ENCODE results near the gene ANTXRL.
"Not testable (repeated sequence)": the region's sequence is repeated elsewhere in the genome, so short reads cannot be mapped to it uniquely, and the experiment has no call there.

Gene ANTXRL

GRCh38 chr10:46375406-46375805 is 88.6 kb downstream of the ANTXRL start, which contains the start of gene ANXA8L1:
Gene ANXA8L1, plus strand, starts transcription at chr10:46375776. Its CDS starts 76 bp downstream, at chr10:46375852.
- not testable (repeated sequence) for DNase-seq

GRCh38 chr10:46377022-46377421 is 90.2 kb downstream of the ANTXRL start:
- not testable (repeated sequence) for DNase-seq

GRCh38 chr10:46377651-46378050 is 90.9 kb downstream of the ANTXRL start:
- DNase-seq = not testable (repeated sequence)

- not testable (repeated sequence) for DNase-seq
Observed at GRCh38 chr10:46378108-46378507, 91.3 kb downstream of the ANTXRL start.

GRCh38 chr10:46379233-46379848 is 92.5 kb downstream of the ANTXRL start:
- not testable (repeated sequence) for DNase-seq

Data from activated CD4-positive, alpha-beta T cell treated with anti-CD3 and anti-CD28 coated beads for 1 hour (primary cell).